ENCODE results near the gene SSX2IP. TPM values are rescaled to one million over a fixed set of nuclear protein-coding genes. Genes with fewer than 3 reads are reported as not detected.

SSX2IP gene
- total RNA-seq, 1 experiment from 2014 or later, result 20.7 TPM

DNA sequence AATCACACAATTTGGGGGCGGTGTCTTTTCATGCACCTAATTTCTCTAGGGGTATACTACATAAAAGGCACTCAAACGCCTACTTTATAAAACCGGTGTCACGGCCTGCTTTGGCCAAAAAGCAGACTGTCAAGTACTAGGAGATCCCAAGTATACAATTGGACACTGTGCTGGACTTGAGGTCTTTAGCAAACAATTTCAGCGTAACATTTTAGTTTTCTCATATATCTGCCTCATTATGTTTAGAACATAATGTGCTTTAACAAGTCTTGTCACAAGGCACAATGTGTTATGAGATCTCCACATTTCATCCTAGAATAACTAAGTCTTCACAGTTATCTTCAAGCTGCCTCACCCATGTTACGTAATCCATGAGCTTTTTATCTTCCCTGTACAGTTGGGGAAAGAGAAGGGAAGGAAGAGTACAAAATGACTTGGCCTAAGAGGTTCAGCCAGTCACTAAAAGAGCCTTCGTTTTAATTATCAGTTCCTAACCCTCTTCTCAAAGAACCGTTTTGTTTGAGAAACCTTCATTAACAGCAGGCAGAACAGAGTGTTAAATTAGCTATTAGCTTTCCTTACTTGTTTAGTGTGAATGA lies 1.7 kb downstream of the SSX2IP start:
- H4K20me1 ChIP-seq (ENCODE audit: insufficient read depth), result no peaks in the 10 kb centered on the region
- H3K4me1 ChIP-seq (replicated peaks; ENCODE audit: insufficient read depth), result peaks cover 23% of the 10 kb centered on the region
- POLR2A ChIA-PET (ENCODE audit: unreplicated experiment), result interaction anchor here (0.6 kb wide), 1 partner anchor 23 kb away, joined by 4 read pairs; no protein-coding TSS in a partner anchor
- no peaks in the 10 kb centered on the region for H3K27me3 ChIP-seq (ENCODE audit: insufficient read depth, low read depth)
- CTCF ChIA-PET, result interaction anchor here (0.5 to 0.6 kb wide), 2 partner anchors 140 to 736 kb away, joined by 3 to 6 read pairs; no protein-coding TSS in a partner anchor
- H3F3A ChIP-seq (ENCODE audit: insufficient read depth, low read depth), result peaks cover 6% of the 10 kb centered on the region
- H3K4me2 ChIP-seq, result peak overlapping the region; percentile 88
- no peaks in the 10 kb centered on the region for H3K9me2 ChIP-seq (ENCODE audit: insufficient read depth)
- no peaks in the 10 kb centered on the region for H3K9me3 ChIP-seq (ENCODE audit: insufficient read depth, low read depth)
- 0 out of 2 replicates have a peak overlapping the region, but pooled peaks have one; percentile 10 for H2AFZ ChIP-seq
- no peaks in the 10 kb centered on the region for H3K36me3 ChIP-seq (ENCODE audit: low read depth)
- H3K27ac ChIP-seq, result no peak overlapping the region
- no TSS peak for BruUV-seq (replicated peaks)
- H3K4me3 ChIP-seq, result peak overlapping the region; percentile 96; the same call in 1 of the 2 replicates
- TF ChIP-seq CTCF (conservative IDR thresholded peaks at IDR 0.05), result no peak
- TF ChIP-seq EZH2 (IDR thresholded peaks at IDR 0.05; ENCODE audit: low read depth), result no peak
- intact Hi-C loops (cut with micrococcal nuclease; ENCODE audit: unreplicated experiment), result no loop called here
- DNase-seq, result no peak
- H3K79me2 ChIP-seq (ENCODE audit: low read depth), result peaks cover 58% of the 10 kb centered on the region

GRCh38 chr1:84687714-84688462 lies 2.4 kb downstream of the SSX2IP start:
- ChIA-PET CTCF (interaction anchor here (0.6 kb wide), 1 partner anchor 140 kb away, joined by 3 read pairs; no protein-coding TSS in a partner anchor), POLR2A (ENCODE audit: unreplicated experiment) (no interaction called here)
- Histone ChIP-seq H3K27me3 (ENCODE audit: insufficient read depth, low read depth) (no peaks in the 10 kb centered on the region), H3F3A (ENCODE audit: insufficient read depth, low read depth) (peaks cover 6% of the 10 kb centered on the region), H3K79me2 (ENCODE audit: low read depth) (peaks cover 60% of the 10 kb centered on the region), H3K4me2 (peak overlapping the region; percentile 88; the same call in 1 of the 2 replicates), H3K4me3 (no peak overlapping the region), H3K4me1 (replicated peaks; ENCODE audit: insufficient read depth) (peaks cover 23% of the 10 kb centered on the region), H3K9me2 (ENCODE audit: insufficient read depth) (no peaks in the 10 kb centered on the region), H4K20me1 (ENCODE audit: insufficient read depth) (no peaks in the 10 kb centered on the region), H3K36me3 (ENCODE audit: low read depth) (no peaks in the 10 kb centered on the region), H3K27ac (no peak overlapping the region), H2AFZ (no peak overlapping the region), H3K9me3 (ENCODE audit: insufficient read depth, low read depth) (no peaks in the 10 kb centered on the region)
- no TSS peak for BruUV-seq (replicated peaks)
- no peak for DNase-seq
- intact Hi-C loops (cut with micrococcal nuclease; ENCODE audit: unreplicated experiment), result no loop called here
- no peak for TF ChIP-seq CTCF (conservative IDR thresholded peaks at IDR 0.05)
- TF ChIP-seq EZH2 (IDR thresholded peaks at IDR 0.05; ENCODE audit: low read depth), result no peak

DNA sequence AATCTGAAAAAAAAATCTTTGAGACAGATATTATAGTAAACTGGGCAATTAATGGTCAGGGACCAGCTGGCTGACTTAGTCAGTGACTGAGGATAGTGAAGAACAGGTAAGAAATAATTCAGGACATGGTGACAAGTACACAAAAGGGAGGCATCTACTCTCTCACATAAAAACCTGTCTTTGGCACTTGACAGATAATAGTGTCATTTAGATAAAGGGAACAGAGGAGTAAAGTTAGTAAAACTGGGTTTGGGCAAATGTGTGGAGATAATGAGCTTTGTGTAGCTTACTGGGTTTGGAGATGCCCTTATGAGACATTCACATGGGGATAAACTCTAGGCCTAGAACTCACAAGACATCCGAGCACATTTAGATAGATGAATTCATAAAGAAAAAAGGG lies 4.0 kb downstream of the SSX2IP start:
- no peaks in the 10 kb centered on the region for H3K36me3 ChIP-seq (ENCODE audit: low read depth)
- no peak overlapping the region for H3K27ac ChIP-seq
- H3K27me3 ChIP-seq (ENCODE audit: insufficient read depth, low read depth), result no peaks in the 10 kb centered on the region
- peaks cover 3% of the 10 kb centered on the region; the same call in 1 of the 2 replicates for H3F3A ChIP-seq (ENCODE audit: insufficient read depth, low read depth)
- no peak overlapping the region for H3K4me3 ChIP-seq
- H3K4me2 ChIP-seq, result no peak overlapping the region
- no peaks in the 10 kb centered on the region for H3K9me3 ChIP-seq (ENCODE audit: insufficient read depth, low read depth)
- intact Hi-C loops (cut with micrococcal nuclease; ENCODE audit: unreplicated experiment), result no loop called here
- no TSS peak for BruUV-seq (replicated peaks)
- 0 out of 2 replicates have a peak, but pooled peaks cover 6% of the 10 kb centered on the region for H4K20me1 ChIP-seq (ENCODE audit: insufficient read depth)
- DNase-seq, result no peak
- H2AFZ ChIP-seq, result no peak overlapping the region
- H3K4me1 ChIP-seq (replicated peaks; ENCODE audit: insufficient read depth), result peaks cover 18% of the 10 kb centered on the region
- H3K79me2 ChIP-seq (ENCODE audit: low read depth), result peaks cover 60% of the 10 kb centered on the region
- POLR2A ChIA-PET (ENCODE audit: unreplicated experiment), result no interaction called here
- H3K9me2 ChIP-seq (ENCODE audit: insufficient read depth), result no peaks in the 10 kb centered on the region
- CTCF ChIA-PET, result interaction anchor here (1.0 kb wide), 1 partner anchor 35 kb away, joined by 3 read pairs; no protein-coding TSS in a partner anchor
- TF ChIP-seq CTCF (conservative IDR thresholded peaks at IDR 0.05) (no peak), EZH2 (IDR thresholded peaks at IDR 0.05; ENCODE audit: low read depth) (no peak)

Measured in PC-9 (cell line).